ENCODE data around the gene PTMS.

- TF ChIP-seq CTCF (conservative IDR thresholded peaks at IDR 0.05) (no peak), EZH2 (IDR thresholded peaks at IDR 0.05; ENCODE audit: low read depth) (no peak)
These were observed 49.2 kb upstream of the PTMS start for GRCh38 chr12:6716874-6717437.

All from PC-9 (cell line).